NOMO-1 treated with dmso at 0.1 percent for 144 hours (cell line): ENCODE measurements around the gene ANKRD40CL.
"Not testable (repeated sequence)": the region's sequence is repeated elsewhere in the genome, so short reads cannot be mapped to it uniquely, and the experiment has no call there.

Experiments used
- DNase-seq: peaks from one replicate; lab custom pipeline; 2025; ENCODE audit not compliant: unreplicated experiment; lab: John Stamatoyannopoulos, UW

Gene ANKRD40CL

GRCh38 chr17:50763716-50764475 is 3.4 kb downstream of the ANKRD40CL start:
- no peak for DNase-seq

- no peak for DNase-seq
Measured at GRCh38 chr17:50762177-50762576, 5.1 kb downstream of the ANKRD40CL start.

GRCh38 chr17:50758989-50759544 is 8.3 kb downstream of the ANKRD40CL start:
- DNase-seq, result no peak

GRCh38 chr17:50758524-50758923 is 8.8 kb downstream of the ANKRD40CL start:
- DNase-seq, result no peak

GRCh38 chr17:50754521-50754920 is 12.8 kb downstream of the ANKRD40CL start:
- DNase-seq, result no peak

- DNase-seq, result no peak
Measured at GRCh38 chr17:50749245-50749644, 18.1 kb downstream of the ANKRD40CL start.

- no peak for DNase-seq
Measured at GRCh38 chr17:50745631-50746030, 21.7 kb downstream of the ANKRD40CL start.

GRCh38 chr17:50739098-50739497 is 28.2 kb downstream of the ANKRD40CL start:
- DNase-seq, result no peak

GRCh38 chr17:50737118-50737698 is 30.1 kb downstream of the ANKRD40CL start:
- DNase-seq, result no peak

- DNase-seq, result no peak
Measured at GRCh38 chr17:50735287-50735686, 32.0 kb downstream of the ANKRD40CL start.

GRCh38 chr17:50731575-50732460 is 35.5 kb downstream of the ANKRD40CL start:
- no peak for DNase-seq

- no peak for DNase-seq
Measured at GRCh38 chr17:50728881-50729765, 38.2 kb downstream of the ANKRD40CL start.

GRCh38 chr17:50728112-50728429 is 39.2 kb downstream of the ANKRD40CL start:
- DNase-seq, result no peak

GRCh38 chr17:50725769-50726655 is 41.3 kb downstream of the ANKRD40CL start:
- DNase-seq, result no peak

GRCh38 chr17:50724622-50725021 is 42.7 kb downstream of the ANKRD40CL start:
- DNase-seq, result not testable (repeated sequence)

GRCh38 chr17:50722746-50723145 is 44.6 kb downstream of the ANKRD40CL start:
- no peak for DNase-seq

GRCh38 chr17:50721194-50722010 is 45.9 kb downstream of the ANKRD40CL start:
- peak; percentile 6 for DNase-seq

GRCh38 chr17:50719924-50720794 is 47.2 kb downstream of the ANKRD40CL start:
- DNase-seq, result no peak
